ENCODE measurements around the gene ACTA2.

The ACTA2 gene

DNA sequence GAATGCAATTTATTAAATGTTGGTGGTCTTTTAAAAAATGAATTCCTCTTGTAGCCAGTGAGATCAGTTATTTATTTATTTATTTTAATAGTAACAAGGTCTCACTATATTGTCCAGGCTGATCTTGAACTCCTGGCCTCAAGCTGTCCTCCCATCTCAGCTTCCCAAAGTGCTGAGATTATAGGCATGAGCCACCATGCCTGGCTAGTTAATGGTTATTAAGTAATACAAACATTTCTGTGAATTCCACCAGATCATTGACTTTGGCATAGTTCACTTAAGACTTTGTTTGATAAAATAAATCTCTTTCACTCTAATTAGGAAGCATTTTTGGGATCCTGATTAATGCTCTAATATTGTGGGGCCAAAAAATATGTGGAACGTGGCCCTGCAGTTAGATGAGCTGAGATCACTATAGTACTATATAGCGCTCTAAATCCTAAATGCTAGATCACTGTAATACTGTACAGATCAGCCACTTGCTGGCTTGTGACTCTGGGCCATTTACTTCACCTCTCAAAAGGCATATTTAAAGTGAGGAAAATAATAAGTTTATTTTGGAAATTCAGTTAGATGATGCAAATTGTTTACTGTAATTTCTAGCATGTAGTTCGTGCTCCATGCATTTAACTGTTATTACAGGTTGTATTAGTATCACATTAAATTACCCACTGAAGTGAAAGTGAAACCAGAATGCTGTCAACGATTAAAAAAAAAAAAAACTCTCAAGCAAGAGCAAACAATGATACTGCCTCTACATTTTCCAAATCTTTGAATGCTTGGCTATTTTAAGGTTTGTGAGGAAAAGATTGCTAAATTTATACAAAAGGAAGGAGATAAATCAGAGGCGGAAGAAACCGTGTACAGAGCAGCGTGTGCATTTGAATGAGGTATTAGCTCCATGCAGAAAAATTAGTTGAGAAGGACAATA, 22.1 kb upstream of the ACTA2 start:
- H3K27ac ChIP-seq: no peak overlapping the region
- TF ChIP-seq ZFX (IDR thresholded peaks at IDR 0.05): no peak
- TF ChIP-seq, protein P1, sequence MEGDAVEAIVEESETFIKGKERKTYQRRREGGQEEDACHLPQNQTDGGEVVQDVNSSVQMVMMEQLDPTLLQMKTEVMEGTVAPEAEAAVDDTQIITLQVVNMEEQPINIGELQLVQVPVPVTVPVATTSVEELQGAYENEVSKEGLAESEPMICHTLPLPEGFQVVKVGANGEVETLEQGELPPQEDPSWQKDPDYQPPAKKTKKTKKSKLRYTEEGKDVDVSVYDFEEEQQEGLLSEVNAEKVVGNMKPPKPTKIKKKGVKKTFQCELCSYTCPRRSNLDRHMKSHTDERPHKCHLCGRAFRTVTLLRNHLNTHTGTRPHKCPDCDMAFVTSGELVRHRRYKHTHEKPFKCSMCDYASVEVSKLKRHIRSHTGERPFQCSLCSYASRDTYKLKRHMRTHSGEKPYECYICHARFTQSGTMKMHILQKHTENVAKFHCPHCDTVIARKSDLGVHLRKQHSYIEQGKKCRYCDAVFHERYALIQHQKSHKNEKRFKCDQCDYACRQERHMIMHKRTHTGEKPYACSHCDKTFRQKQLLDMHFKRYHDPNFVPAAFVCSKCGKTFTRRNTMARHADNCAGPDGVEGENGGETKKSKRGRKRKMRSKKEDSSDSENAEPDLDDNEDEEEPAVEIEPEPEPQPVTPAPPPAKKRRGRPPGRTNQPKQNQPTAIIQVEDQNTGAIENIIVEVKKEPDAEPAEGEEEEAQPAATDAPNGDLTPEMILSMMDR (conservative IDR thresholded peaks at IDR 0.05): no peak

DNA sequence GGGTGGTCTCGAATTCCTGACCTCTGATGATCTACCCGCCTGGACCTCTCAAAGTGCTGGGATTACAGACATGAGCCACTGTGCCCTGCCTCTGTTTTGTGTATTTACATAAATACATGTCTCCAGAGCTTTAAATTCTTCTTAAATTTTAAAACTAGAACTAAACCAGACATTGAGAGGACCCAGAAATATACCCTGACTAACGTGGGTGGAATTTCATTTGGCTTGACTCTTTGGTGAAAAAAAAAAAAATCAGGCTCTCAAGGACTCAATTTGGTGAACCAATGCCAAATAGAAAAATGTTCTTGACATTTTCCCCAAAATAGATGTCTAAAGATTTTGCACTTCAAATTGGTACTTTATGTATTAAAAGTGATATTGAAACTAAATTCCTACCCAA, 21.4 kb upstream of the ACTA2 start:
- TF ChIP-seq, protein P1 (conservative IDR thresholded peaks at IDR 0.05): no peak
- no peak for TF ChIP-seq ZFX (IDR thresholded peaks at IDR 0.05)
- H3K27ac ChIP-seq: no peak overlapping the region

DNA sequence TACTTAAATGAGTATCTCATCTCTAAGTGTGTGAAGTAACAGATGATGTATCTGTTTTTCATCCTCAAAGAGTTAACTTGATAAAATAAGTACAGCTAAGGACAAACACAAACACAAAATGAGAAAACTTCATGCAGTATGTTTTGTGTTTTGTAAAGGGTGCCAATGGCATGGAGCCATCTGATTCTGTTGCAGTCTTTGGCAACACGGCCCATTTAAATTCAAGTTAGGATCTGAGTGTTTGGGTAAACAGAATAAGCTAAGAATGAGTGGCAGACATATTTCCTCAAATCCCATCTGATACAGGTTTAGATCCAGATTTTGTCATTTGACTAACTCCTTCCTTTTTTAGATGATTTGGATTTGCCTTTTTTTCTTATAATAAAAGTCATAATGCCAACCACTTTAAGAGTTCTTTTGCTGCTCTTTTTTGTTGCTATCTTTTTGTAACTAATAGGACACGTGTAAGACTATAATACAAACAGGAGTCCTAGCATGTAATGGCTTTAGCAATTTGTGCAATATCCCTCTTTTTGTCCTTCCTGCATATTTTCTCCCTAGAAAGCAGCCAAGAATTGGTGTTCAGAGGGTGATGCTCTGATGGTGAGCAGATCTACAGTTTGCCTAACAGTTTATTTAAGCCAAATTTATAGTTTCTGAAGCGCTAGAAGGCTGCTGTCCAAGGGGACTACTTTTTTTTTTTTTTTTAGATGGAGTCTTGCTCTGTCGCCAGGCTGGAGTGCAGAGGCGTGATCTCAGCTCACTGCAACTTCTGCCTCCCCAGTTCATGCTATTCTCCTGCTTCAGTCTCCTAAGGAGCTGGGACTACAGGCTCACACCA, 18.9 kb upstream of the ACTA2 start:
- no peak overlapping the region for H3K27ac ChIP-seq
- TF ChIP-seq ZFX (IDR thresholded peaks at IDR 0.05): no peak
- TF ChIP-seq, protein P1 (conservative IDR thresholded peaks at IDR 0.05): no peak

DNA sequence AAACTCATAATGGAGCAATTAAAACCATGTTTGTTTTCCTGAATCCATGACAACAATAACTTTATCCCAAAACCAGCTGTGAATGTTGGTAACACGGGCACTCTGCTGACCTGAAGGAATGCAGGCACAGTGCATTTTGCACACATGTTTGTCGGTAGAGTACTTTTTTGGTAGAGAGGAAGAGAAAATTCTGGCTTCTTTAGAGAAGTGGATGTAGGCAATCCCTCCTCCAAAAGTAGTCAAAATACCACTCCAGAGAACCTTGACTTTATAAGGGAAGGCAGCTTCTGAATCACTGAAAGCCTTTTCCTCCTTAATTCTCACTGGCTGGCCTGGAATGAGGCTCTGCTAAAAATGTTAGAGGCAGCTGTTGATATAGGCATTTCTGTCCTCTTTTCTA, 15.8 kb upstream of the ACTA2 start:
- TF ChIP-seq, protein P1 (conservative IDR thresholded peaks at IDR 0.05): no peak
- no peak for TF ChIP-seq ZFX (IDR thresholded peaks at IDR 0.05)
- H3K27ac ChIP-seq: no peak overlapping the region

DNA sequence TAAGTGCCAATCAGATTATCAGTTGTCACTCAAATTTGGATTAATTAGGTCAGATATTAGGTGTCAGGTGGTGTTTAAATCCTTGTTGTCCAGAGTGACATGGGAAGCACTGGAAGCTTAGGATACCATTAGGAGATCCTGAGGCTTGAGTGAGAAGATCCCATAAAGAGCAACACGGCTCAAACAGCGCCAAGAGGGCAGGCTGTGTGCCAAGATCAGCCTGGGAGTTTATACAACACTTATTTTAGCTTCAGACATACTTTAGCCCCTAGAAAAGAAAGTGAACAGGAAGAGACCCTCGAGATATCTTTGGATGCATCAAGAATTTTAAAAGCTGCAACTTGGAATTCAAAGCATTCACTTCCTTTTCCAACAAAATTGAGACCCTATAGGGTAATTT, 14.2 kb upstream of the ACTA2 start:
- TF ChIP-seq, protein P1 (conservative IDR thresholded peaks at IDR 0.05): no peak
- no peak for TF ChIP-seq ZFX (IDR thresholded peaks at IDR 0.05)
- H3K27ac ChIP-seq: no peak overlapping the region

DNA sequence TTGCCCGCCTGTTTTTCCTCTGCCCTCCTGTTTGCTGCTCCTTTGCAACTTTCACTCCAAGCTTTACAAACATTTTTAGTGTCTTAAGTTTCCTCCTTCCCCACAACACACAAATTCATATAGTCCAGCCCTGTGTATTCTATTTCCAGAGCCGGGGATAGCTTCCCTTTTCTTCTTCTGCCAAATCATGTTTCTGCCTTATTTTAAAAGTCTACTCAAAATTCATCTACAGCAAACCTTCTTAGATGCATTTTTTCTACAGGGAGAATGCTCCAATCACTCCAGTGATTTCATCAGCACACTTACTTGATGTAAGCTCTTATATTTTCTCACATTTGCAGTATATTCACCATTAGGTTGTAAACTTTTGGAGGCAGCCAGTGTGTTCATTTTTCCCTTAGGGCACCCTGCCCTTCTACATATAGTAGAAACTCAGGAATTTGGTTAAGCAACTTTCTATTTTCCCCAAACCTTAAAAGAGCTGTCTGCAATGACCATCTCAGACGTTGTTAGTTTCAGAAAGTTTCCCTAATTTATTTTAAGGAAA, 12.4 kb upstream of the ACTA2 start:
- no peak overlapping the region for H3K27ac ChIP-seq
- TF ChIP-seq, protein P1 (conservative IDR thresholded peaks at IDR 0.05): no peak
- TF ChIP-seq ZFX (IDR thresholded peaks at IDR 0.05): no peak

Measured in C4-2B (cell line).